Colonic mucosa (tissue), 4 donors: ENCODE data around the gene FCRL5. TPM values are rescaled to one million over a fixed set of nuclear protein-coding genes. Genes with fewer than 3 reads are reported as not detected.

Experiments
- DNase-seq: peaks from one replicate; pipeline ENCODE4 v3.0.0-alpha.2; 2020
- H3K27ac ChIP-seq: fragments of 200-600 bp; one replicate; pipeline ENCODE4 v1.8.0; 2021
- H3K27me3 ChIP-seq: fragments of 200-600 bp; one replicate; pipeline ENCODE4 v1.8.0; 2021
- H3K36me3 ChIP-seq: fragments of 200-600 bp; one replicate; pipeline ENCODE4 v1.8.0; 2021
- H3K4me1 ChIP-seq: fragments of 200-600 bp; one replicate; pipeline ENCODE4 v1.8.0; 2021; ENCODE audit warnings: mild to moderate bottlenecking
- H3K4me3 ChIP-seq: fragments of 200-600 bp; one replicate; pipeline ENCODE4 v1.8.0; 2021
- H3K9ac ChIP-seq, 2 donors: one replicate each; pipeline ENCODE4 v1.7.0; 2013; ENCODE audit warnings: control low read depth in 2 of 2, low read depth in 2 of 2, low read length in 2 of 2
- H3K9me3 ChIP-seq: fragments of 200-600 bp; one replicate; pipeline ENCODE4 v1.8.0; 2021
- CTCF ChIP-seq: fragments of 200-600 bp; IDR thresholded peaks from one replicate; pipeline ENCODE4 v1.8.0; 2022; ENCODE audit warnings: antibody characterized with exemption, mild to moderate bottlenecking
- intact Hi-C: fragments of 100-400 bp; cut with DNase I; formaldehyde crosslinking; loops from one replicate; pipeline ENCODE4 v1.14.1; 2022
- total RNA-seq, 2 donors: library from RNA; stranded (reverse); fragmentation: NEBNext Ultra II Directional in 1 of 2; extraction: Animal tissue kit (Norgen Biotek cat#: 25700) in 1 of 2; gene quantifications; one replicate each; pipeline ENCODE4 v1.2.1, GENCODE V29; 2021
- donor health status: healthy.
- donor health status: DM: no; HTN: no; CAD: no.
- donor health status: DM: no; HTN: no; CAD: no.

Gene FCRL5
- total RNA-seq, 2 donors from 2014 or later = 0.90 to 1.8 TPM

GRCh38 chr1:157585984-157586383 lies 33.7 kb upstream of the FCRL5 start:
- no peak for TF ChIP-seq CTCF
- intact Hi-C loops = loop anchor here (10.0 kb wide), 1 partner anchor 539 kb away; a partner anchor contains a TSS
- no peaks in the 10 kb centered on the region for H3K4me1 ChIP-seq
- no peak overlapping the region for H3K27ac ChIP-seq
- no peaks in the 10 kb centered on the region for H3K27me3 ChIP-seq
- no peak overlapping the region for H3K4me3 ChIP-seq
- no peak overlapping the region for H3K9ac ChIP-seq
- DNase-seq = no peak
- no peaks in the 10 kb centered on the region for H3K36me3 ChIP-seq
- no peaks in the 10 kb centered on the region for H3K9me3 ChIP-seq

GRCh38 chr1:157584503-157584902 lies 32.2 kb upstream of the FCRL5 start:
- no peak for DNase-seq
- Histone ChIP-seq H3K9me3 (no peaks in the 10 kb centered on the region), H3K27me3 (no peaks in the 10 kb centered on the region), H3K27ac (no peak overlapping the region), H3K9ac (no peak overlapping the region), H3K4me3 (no peak overlapping the region), H3K4me1 (no peaks in the 10 kb centered on the region), H3K36me3 (no peaks in the 10 kb centered on the region)
- no peak for TF ChIP-seq CTCF
- intact Hi-C loops = loop anchor here (10.0 kb wide), 1 partner anchor 540 kb away; a partner anchor contains a TSS

GRCh38 chr1:157580828-157581210 lies 28.5 kb upstream of the FCRL5 start:
- Histone ChIP-seq H3K4me1 (no peaks in the 10 kb centered on the region), H3K27ac (no peak overlapping the region), H3K9me3 (no peaks in the 10 kb centered on the region), H3K4me3 (no peak overlapping the region), H3K36me3 (no peaks in the 10 kb centered on the region), H3K9ac (no peak overlapping the region), H3K27me3 (no peaks in the 10 kb centered on the region)
- TF ChIP-seq CTCF = no peak
- DNase-seq = no peak
- intact Hi-C loops = loop anchor here (10.0 kb wide), 1 partner anchor 544 kb away; a partner anchor contains a TSS

- Histone ChIP-seq H3K27me3 (no peaks in the 10 kb centered on the region), H3K9ac (no peak overlapping the region), H3K36me3 (no peaks in the 10 kb centered on the region), H3K4me3 (no peak overlapping the region), H3K27ac (no peak overlapping the region), H3K4me1 (no peaks in the 10 kb centered on the region), H3K9me3 (no peaks in the 10 kb centered on the region)
- peak; percentile 49 for DNase-seq
- peak; percentile 77 for TF ChIP-seq CTCF
- intact Hi-C loops = loop anchor here (10.0 kb wide), 1 partner anchor 544 kb away; a partner anchor contains a TSS
Observed at GRCh38 chr1:157580179-157580827, 28.0 kb upstream of the FCRL5 start.

- Histone ChIP-seq H3K9ac (no peak overlapping the region), H3K27me3 (no peaks in the 10 kb centered on the region), H3K4me3 (no peak overlapping the region), H3K36me3 (no peaks in the 10 kb centered on the region), H3K4me1 (no peaks in the 10 kb centered on the region), H3K27ac (no peak overlapping the region), H3K9me3 (no peaks in the 10 kb centered on the region)
- intact Hi-C loops = no loop called here
- DNase-seq = no peak
- no peak for TF ChIP-seq CTCF
Observed at GRCh38 chr1:157577420-157577819, 25.1 kb upstream of the FCRL5 start.
